SIG-M5 (cell line): ENCODE results near the gene MYL6B.
"Not testable (repeated sequence)": the region's sequence is repeated elsewhere in the genome, so short reads cannot be mapped to it uniquely, and the experiment has no call there.

Experiments used
- DNase-seq: peaks from one replicate; lab custom pipeline; 2025; lab: John Stamatoyannopoulos, UW

MYL6B gene

GRCh38 chr12:56152132-56152755 lies at the start of gene MYL6B:
TSS of gene MYL6B (plus strand) at chr12:56152587. CDS start at chr12:56153919, 1,332 bp downstream.
- DNase-seq: peak; percentile 70

GRCh38 chr12:56102683-56103065 lies 49.7 kb upstream of the MYL6B start:
- no peak for DNase-seq

DNA sequence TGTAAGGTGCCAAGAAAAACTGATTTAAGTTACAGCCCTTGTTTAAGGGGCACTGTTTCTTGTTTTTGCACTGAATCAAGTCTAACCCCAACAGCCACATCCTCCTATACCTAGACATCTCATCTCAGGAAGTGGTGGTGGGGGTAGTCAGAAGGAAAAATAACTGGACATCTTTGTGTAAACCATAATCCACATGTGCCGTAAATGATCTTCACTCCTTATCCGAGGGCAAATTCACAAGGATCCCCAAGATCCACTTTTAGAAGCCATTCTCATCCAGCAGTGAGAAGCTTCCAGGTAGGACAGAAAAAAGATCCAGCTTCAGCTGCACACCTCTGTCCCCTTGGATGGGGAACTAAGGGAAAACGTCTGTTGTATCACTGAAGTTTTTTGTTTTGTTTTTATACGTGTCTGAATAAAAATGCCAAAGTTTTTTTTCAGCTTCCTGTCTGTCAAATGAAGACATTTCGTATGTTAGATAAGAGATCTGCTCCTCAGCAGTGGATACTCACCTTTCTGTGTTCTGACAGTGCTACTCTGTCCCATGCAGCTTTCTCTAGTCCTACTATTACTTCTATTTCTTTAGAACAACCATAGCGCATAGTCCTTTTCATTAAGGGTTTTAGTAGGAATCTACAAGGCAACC lies 49.2 kb upstream of the MYL6B start:
- DNase-seq: no peak

GRCh38 chr12:56103823-56104108 lies 48.6 kb upstream of the MYL6B start:
- DNase-seq: no peak

GRCh38 chr12:56104109-56104814 lies 48.1 kb upstream of the MYL6B start, which contains the start of gene PA2G4:
TSS of gene PA2G4 (plus strand) at chr12:56104559. CDS start at chr12:56104738, 179 bp downstream.
- DNase-seq: peak; percentile 98

- DNase-seq: no peak
These were observed 47.4 kb upstream of the MYL6B start for GRCh38 chr12:56104815-56105608.

GRCh38 chr12:56105609-56105902 lies 46.8 kb upstream of the MYL6B start:
- DNase-seq: no peak

DNA sequence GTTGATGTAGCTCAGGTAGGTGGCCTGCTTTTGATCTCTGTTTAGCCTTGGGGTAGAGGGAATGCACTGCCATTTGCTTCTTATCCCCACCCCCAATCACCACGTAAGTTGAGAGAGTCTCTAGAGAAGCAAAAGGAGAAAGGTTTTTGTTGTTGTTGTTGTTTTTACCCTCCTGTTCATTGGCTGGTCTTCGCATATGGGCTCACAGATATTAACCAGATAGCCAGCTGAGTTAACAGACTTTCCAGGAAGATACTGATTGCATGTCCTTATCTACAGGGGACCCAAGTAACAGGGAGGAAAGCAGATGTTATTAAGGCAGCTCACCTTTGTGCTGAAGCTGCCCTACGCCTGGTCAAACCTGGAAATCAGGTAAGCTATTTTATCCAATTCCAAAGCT lies 45.1 kb upstream of the MYL6B start:
- no peak for DNase-seq

DNA sequence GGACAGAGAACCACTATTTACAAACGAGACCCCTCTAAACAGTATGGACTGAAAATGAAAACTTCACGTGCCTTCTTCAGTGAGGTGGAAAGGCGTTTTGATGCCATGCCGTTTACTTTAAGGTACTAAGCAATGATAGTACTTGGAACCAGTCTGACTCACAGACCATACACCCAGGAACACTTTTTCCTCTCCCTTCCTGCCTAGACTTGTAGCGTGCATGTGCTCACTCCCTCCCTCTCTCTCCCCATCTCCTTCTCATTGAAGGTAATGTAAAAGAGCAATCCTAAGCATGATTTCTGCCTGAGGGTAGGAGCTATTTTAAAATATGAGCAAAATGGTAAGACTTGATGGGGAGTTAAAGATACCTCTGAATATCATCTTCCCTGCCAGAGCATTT lies 41.8 kb upstream of the MYL6B start:
- no peak for DNase-seq

GRCh38 chr12:56114084-56114483 lies 38.3 kb upstream of the MYL6B start:
- DNase-seq: no peak

DNA sequence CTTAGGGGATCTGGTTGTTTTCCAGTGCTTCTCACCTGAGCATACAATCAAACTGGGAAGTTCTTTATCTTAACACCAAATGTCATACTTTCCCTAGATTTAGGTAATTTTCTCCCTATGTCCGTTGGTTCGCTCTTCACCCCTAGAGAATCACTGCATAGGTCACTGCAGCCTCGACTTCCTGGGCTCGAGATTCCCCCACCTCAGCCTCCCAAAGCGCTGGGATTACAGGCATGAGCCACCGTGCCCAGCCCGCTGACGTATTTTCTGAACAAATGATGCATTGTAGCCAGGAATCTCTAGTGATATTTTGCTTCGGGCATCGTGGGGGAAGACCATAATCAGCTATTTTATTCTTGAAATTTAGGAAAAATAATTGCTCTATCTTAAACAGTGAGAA lies 37.1 kb upstream of the MYL6B start:
- DNase-seq: no peak

DNA sequence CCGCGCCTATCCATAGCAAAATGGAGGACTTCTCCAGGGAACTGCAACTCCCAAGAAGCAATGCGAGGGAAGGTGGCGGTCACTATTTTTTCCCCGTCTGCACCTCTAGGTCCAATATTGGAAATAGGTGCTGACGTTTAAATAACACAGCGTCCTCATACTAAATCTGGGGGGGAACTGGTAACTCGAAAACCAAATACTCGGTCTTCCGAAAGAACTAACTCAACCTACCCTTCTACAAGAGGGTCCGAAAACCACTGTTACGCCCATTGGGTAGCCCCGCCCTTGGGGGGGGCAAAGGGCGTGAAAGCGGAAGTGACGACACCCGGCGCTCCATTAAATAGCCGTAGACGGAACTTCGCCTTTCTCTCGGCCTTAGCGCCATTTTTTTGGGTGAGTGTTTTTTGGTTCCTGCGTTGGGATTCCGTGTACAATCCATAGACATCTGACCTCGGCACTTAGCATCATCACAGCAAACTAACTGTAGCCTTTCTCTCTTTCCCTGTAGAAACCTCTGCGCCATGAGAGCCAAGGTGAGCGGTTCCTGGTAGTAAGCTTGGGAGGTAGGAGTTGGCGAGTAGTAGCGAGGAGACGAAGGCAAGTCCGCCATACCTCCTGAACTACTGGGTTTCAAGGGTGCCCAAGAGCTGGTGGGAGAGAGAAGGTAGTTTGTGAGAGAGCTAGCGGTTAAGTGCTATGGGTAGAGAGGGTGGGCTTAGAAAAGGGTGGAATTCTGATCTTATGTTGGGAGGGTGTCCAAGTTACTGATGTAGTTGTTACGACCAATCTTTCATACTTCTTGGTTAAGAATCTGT lies 35.9 kb upstream of the MYL6B start, which contains the start of gene RPL41:
TSS of gene RPL41 (plus strand) at position 367 of the 815 bp plus-strand sequence.
- peak; percentile 74 for DNase-seq

DNA sequence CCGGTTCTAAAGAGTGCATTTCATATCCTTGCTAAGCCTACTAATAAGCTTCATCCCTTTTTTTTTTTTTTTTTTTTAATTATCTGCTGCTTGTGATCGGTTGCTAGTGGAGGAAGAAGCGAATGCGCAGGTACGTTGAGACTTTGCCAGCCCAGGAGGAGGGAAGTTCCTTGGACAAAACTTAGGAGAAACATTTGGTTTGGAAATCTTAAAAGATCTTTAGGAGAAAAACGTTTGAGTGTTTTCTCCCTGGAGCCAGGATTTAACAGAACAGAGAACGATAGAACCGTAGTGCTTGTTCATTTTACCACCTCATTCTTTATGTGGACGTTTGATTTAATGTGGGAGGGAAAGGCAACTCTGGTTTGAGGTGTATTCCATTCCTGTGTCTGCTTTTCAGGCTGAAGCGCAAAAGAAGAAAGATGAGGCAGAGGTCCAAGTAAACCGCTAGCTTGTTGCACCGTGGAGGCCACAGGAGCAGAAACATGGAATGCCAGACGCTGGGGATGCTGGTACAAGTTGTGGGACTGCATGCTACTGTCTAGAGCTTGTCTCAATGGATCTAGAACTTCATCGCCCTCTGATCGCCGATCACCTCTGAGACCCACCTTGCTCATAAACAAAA lies 35.2 kb upstream of the MYL6B start:
- DNase-seq: not testable (repeated sequence)

- peak; percentile 97 for DNase-seq
These were observed 34.4 kb upstream of the MYL6B start, which contains the start of gene ZC3H10 for GRCh38 chr12:56117778-56118687. TSS of gene ZC3H10 (plus strand) at chr12:56118266. CDS start at chr12:56120563, 2,297 bp downstream.

- no peak for DNase-seq
These were observed 33.6 kb upstream of the MYL6B start for GRCh38 chr12:56118688-56119357.

DNA sequence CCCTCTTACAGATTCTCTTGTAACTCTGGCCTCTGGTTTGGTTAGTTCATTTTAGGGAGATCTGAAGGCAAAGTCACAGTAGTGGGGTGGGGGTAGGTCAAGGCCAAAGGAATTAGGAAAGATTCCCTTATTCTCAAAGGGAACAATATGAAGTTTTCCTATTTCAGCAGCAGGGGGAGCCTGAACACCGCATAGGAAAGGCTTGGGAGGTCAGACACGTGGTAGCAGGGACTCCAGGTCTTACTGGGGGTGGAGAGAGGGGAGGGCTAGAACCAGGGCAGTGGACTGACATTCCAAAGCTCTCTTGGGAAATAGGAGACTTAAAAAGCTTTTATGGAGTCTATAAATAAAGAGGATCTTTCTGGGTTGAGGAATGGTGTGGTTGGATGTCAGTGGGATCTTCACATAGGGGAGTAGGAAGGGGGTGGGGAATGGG lies 33.0 kb upstream of the MYL6B start:
- peak; percentile 15 for DNase-seq

- no peak for DNase-seq
These were observed 32.1 kb upstream of the MYL6B start for GRCh38 chr12:56120158-56120846.

DNA sequence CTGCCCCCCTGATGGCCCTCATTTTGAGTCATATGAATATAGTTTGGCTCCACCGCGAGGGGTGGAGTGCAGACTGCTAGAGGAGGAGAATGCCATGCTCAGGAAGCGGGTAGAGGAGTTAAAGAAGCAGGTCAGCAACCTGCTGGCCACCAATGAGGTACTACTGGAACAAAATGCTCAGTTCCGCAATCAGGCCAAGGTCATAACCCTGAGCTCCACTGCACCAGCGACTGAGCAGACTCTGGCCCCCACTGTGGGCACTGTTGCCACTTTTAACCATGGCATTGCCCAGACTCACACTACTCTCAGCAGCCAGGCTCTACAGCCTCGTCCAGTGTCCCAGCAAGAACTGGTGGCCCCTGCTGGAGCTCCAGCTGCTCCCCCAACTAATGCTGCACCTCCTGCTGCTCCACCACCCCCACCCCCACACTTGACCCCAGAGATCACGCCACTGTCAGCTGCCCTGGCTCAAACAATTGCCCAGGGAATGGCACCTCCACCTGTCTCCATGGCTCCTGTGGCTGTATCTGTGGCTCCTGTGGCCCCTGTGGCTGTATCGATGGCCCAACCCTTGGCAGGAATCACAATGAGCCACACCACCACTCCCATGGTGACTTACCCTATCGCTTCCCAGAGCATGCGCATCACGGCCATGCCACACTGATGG lies 31.1 kb upstream of the MYL6B start:
- no peak for DNase-seq
